SK-N-SH treated with all-trans-retinoic acid at 6 μM for 48 hours (cell line): Measurements from ENCODE around the gene SMYD3.

ENCODE experiments used
- ATAC-seq: fragments of 200-7000 bp; cut with Tn5 transposase; 3 replicates; pipeline ENCODE4 v1.9.1; 2020; ENCODE audit warnings: mild to moderate bottlenecking, moderate library complexity
- ARNTL ChIP-seq: fragments of 450-650 bp; formaldehyde crosslinking; IDR thresholded peaks from 2 replicates; pipeline ENCODE4 v1.5.0; 2020; ENCODE audit warnings: low read depth, mild to moderate bottlenecking, moderate library complexity, borderline replicate concordance
- BACH2 ChIP-seq: fragments of 250-450 bp; sonication (Bioruptor Pico); IDR thresholded peaks from 2 replicates; pipeline ENCODE4 v1.9.0; 2021; ENCODE audit warnings: mild to moderate bottlenecking, borderline replicate concordance
- CSDC2 ChIP-seq: fragments of 250-450 bp; sonication (Bioruptor Pico); IDR thresholded peaks from 2 replicates; pipeline ENCODE4 v1.5.0; 2020; ENCODE audit warnings: mild to moderate bottlenecking, moderate library complexity
- CSRNP3 ChIP-seq: fragments of 250-450 bp; sonication (Bioruptor Pico); IDR thresholded peaks from 2 replicates; pipeline ENCODE4 v1.5.1; 2021; ENCODE audit warnings: mild to moderate bottlenecking, moderate library complexity
- ESRRG ChIP-seq: fragments of 250-450 bp; sonication (Bioruptor Pico); IDR thresholded peaks from 2 replicates; pipeline ENCODE4 v1.6.1; 2021; ENCODE audit warnings: mild to moderate bottlenecking
- GLIS3 ChIP-seq: fragments of 250-450 bp; sonication (Bioruptor Pico); IDR thresholded peaks from 2 replicates; pipeline ENCODE4 v1.5.0; 2020; ENCODE audit warnings: mild to moderate bottlenecking, moderate library complexity
- ISL1 ChIP-seq: fragments of 250-450 bp; sonication (Bioruptor Pico); IDR thresholded peaks from 2 replicates; pipeline ENCODE4 v2.1.2; 2022; ENCODE audit warnings: mild to moderate bottlenecking, moderate library complexity
- OSR1 ChIP-seq: fragments of 250-450 bp; sonication (Bioruptor Pico); IDR thresholded peaks from 2 replicates; pipeline ENCODE4 v1.8.0; 2022; ENCODE audit warnings: moderate library complexity, mild to moderate bottlenecking, inconsistent platforms
- PATZ1 ChIP-seq: fragments of 250-450 bp; sonication (Bioruptor Pico); IDR thresholded peaks from 2 replicates; pipeline ENCODE4 v1.8.0; 2020; ENCODE audit warnings: mild to moderate bottlenecking, moderate library complexity, borderline replicate concordance
- POU6F1 ChIP-seq: fragments of 250-450 bp; sonication (Bioruptor Pico); IDR thresholded peaks from 2 replicates; pipeline ENCODE4 v1.8.0; 2021; ENCODE audit warnings: low read depth, mild to moderate bottlenecking, moderate library complexity, borderline replicate concordance
- PPARA ChIP-seq: fragments of 250-450 bp; sonication (Bioruptor Pico); IDR thresholded peaks from 2 replicates; pipeline ENCODE4 v1.5.0; 2020; ENCODE audit warnings: mild to moderate bottlenecking, borderline replicate concordance
- RARB ChIP-seq: fragments of 250-450 bp; sonication (Bioruptor Pico); IDR thresholded peaks from 2 replicates; pipeline ENCODE4 v1.8.0; 2021; ENCODE audit warnings: mild to moderate bottlenecking, moderate library complexity
- SNAI2 ChIP-seq: fragments of 250-450 bp; sonication (Bioruptor Pico); IDR thresholded peaks from 2 replicates; pipeline ENCODE4 v1.5.0; 2020; ENCODE audit warnings: mild to moderate bottlenecking, moderate library complexity
- TCF4 ChIP-seq: fragments of 250-450 bp; sonication (Bioruptor Pico); IDR thresholded peaks from 2 replicates; pipeline ENCODE4 v1.8.0; 2021; ENCODE audit warnings: mild to moderate bottlenecking, moderate library complexity, borderline replicate concordance
- TOX ChIP-seq: fragments of 250-450 bp; sonication (Bioruptor Pico); IDR thresholded peaks from 2 replicates; pipeline ENCODE4 v1.8.0; 2021; ENCODE audit warnings: mild to moderate bottlenecking, moderate library complexity, borderline replicate concordance
- ZC3H10 ChIP-seq: fragments of 250-450 bp; sonication (Bioruptor Pico); IDR thresholded peaks from 2 replicates; pipeline ENCODE4 v1.5.1; 2021; ENCODE audit warnings: mild to moderate bottlenecking, moderate library complexity
- ZFP3 ChIP-seq: fragments of 250-450 bp; sonication (Bioruptor Pico); IDR thresholded peaks from 2 replicates; pipeline ENCODE4 v1.5.0; 2020; ENCODE audit warnings: mild to moderate bottlenecking, moderate library complexity
- ZFP30 ChIP-seq: fragments of 450-650 bp; formaldehyde crosslinking; IDR thresholded peaks from 2 replicates; pipeline ENCODE4 v1.5.0; 2022; ENCODE audit warnings: mild to moderate bottlenecking, moderate library complexity
- ZNF565 ChIP-seq: fragments of 450-650 bp; formaldehyde crosslinking; conservative IDR thresholded peaks from 2 replicates; pipeline ENCODE4 v1.5.0; 2020; ENCODE audit warnings: low read depth, mild to moderate bottlenecking, moderate library complexity
- ZNF8 ChIP-seq: fragments of 450-650 bp; formaldehyde crosslinking; IDR thresholded peaks from 2 replicates; pipeline ENCODE4 v1.5.0; 2020; ENCODE audit warnings: mild to moderate bottlenecking, moderate library complexity
- TF ChIP-seq, protein P1 (sequence below): fragments of 250-450 bp; sonication (Bioruptor Pico); IDR thresholded peaks from 2 replicates; pipeline ENCODE4 v1.5.1; 2020; ENCODE audit warnings: low read depth, mild to moderate bottlenecking, moderate library complexity

The SMYD3 gene

DNA sequence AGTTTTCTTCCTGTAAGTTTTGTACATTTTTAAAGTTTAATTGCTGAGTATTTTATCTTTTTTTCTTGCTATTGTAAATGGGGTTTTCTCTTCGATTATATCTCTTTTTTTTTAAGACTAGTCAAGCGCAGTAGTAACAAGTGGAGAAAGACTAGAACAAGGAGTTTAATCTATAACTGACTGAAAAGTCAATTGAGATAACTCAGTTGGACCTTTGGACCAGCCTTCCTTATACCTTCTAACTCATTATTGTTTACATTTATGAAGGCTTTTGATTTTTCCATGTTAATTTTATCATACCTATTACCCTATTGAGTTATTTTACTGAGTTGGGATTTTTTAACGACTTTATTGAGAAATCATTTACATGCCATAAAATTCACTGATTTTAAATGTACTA lies 81.2 kb downstream of the SMYD3 start:
- TF ChIP-seq TCF4 (CRISPR knock-in tag) (no peak), GLIS3 (CRISPR knock-in tag) (no peak), CSRNP3 (CRISPR knock-in tag) (no peak), ISL1 (CRISPR knock-in tag) (no peak)
- no peak for ATAC-seq

DNA sequence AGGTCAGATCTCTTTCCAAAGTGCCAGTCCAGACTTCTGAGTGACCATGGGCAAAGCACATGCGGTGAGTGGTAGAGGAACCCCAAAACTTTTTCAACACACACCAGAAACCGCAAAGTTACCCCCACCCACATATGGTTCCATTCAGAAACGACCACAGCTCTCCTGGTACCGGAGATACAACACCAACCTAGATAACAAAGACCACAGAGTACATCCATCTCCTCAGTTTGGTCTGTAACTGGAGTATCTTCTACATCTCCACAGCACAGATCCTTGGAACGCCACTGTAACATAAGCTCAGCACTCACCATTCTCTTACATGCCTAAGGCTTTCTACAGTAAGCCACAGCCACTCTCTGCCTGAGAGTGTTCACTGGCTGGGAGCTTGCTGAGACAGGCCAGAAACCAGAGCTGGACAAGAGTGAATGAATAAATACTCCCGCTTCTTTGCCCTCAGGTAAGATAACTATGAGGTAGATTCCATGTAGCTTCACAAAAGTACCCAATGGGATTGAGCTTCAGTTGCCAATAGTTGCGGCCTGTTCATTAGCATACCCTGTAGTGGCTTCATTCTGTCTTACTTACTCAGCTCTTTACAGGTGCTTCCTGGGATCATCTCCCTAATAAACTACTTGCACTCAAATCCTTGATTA lies 81.8 kb downstream of the SMYD3 start:
- ATAC-seq: no peak

GRCh38 chr1:246420300-246420699 lies 86.8 kb downstream of the SMYD3 start:
- no peak for ATAC-seq
- TF ChIP-seq ISL1 (CRISPR knock-in tag): no peak
- TF ChIP-seq POU6F1: no peak
- TF ChIP-seq TCF4 (CRISPR knock-in tag): no peak
- no peak for TF ChIP-seq ZNF8 (CRISPR knock-in tag)
- no peak for TF ChIP-seq ZC3H10
- no peak for TF ChIP-seq ZFP3 (CRISPR knock-in tag)
- no peak for TF ChIP-seq ZFP30
- TF ChIP-seq RARB (CRISPR knock-in tag): no peak
- no peak for TF ChIP-seq ESRRG
- no peak for TF ChIP-seq GLIS3 (CRISPR knock-in tag)
- TF ChIP-seq TOX (CRISPR knock-in tag): no peak

More for the DNA sequence above, 81.8 kb downstream of the SMYD3 start:
- TF ChIP-seq ZFP3 (CRISPR knock-in tag) (no peak), POU6F1 (no peak), ZNF565 (no peak), ZC3H10 (no peak), OSR1 (no peak)
- TF ChIP-seq, protein P1, sequence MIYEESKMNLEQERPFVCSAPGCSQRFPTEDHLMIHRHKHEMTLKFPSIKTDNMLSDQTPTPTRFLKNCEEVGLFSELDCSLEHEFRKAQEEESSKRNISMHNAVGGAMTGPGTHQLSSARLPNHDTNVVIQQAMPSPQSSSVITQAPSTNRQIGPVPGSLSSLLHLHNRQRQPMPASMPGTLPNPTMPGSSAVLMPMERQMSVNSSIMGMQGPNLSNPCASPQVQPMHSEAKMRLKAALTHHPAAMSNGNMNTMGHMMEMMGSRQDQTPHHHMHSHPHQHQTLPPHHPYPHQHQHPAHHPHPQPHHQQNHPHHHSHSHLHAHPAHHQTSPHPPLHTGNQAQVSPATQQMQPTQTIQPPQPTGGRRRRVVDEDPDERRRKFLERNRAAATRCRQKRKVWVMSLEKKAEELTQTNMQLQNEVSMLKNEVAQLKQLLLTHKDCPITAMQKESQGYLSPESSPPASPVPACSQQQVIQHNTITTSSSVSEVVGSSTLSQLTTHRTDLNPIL (CRISPR knock-in tag): no peak

DNA sequence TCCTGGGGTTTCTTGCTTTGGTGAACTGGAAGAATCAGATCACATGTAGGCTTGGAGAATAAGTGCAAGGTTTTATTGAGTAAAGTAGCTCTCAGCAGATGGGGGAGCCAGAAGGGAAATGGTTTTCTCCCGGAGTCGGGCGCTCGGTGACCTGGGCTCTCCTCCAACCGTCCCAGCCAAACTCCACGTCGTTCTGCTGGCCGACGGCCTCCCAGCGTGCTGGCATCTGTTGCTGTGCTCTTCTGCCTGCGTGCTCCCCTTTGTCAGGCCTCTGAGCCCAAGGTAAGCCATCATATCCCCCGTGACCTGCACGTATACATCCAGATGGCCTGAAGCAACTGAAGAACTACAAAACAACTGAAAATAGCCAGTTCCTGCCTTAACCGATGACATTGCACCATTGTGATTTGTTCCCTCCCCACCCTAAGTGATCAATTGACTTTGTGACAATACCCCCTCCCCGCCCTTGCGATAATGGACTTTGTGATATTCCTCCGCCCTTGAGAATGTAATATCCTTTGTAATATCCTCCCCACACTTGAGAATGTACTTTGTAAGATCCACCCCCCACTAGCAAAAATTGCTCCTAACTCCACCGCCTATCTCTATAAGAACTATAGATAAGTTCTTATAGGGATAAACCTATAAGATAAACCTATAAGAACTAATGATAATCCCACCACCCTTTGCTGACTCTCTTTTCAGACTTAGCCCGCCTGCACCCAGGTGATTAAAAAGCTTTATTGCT lies 88.3 kb downstream of the SMYD3 start:
- ATAC-seq: no peak

More for the DNA sequence above, 88.3 kb downstream of the SMYD3 start:
- TF ChIP-seq SNAI2 (no peak), RARB (CRISPR knock-in tag) (no peak), CSRNP3 (CRISPR knock-in tag) (no peak), TOX (CRISPR knock-in tag) (no peak), ZNF565 (no peak), POU6F1 (no peak), BACH2 (CRISPR knock-in tag) (no peak), ESRRG (no peak), ISL1 (CRISPR knock-in tag) (no peak), TCF4 (CRISPR knock-in tag) (no peak), CSDC2 (CRISPR knock-in tag) (no peak), OSR1 (no peak), PPARA (CRISPR knock-in tag) (no peak), PATZ1 (no peak), GLIS3 (CRISPR knock-in tag) (no peak), ZFP30 (no peak), ARNTL (CRISPR knock-in tag) (no peak), ZNF8 (CRISPR knock-in tag) (no peak)
- TF ChIP-seq, protein P1 (CRISPR knock-in tag): no peak
